HepG2 (cell line): ENCODE results near the gene TMED6. TPM values are rescaled to one million over a fixed set of nuclear protein-coding genes. Genes with fewer than 3 reads are reported as not detected.

ENCODE experiments used
- BRCA1 ChIP-seq: sonication (generic); formaldehyde crosslinking; IDR thresholded peaks from 2 replicates; pipeline ENCODE4 v1.4.0; 2020; ENCODE audit warnings: missing genetic modification reagents
- NR2C2 ChIP-seq: sonication (generic); formaldehyde crosslinking; IDR thresholded peaks from 2 replicates; pipeline ENCODE4 v1.4.0; 2020; ENCODE audit warnings: missing genetic modification reagents, mild to moderate bottlenecking, moderate library complexity, borderline replicate concordance
- RFX1 ChIP-seq: fragments of 450-650 bp; IDR thresholded peaks from 2 replicates; pipeline ENCODE4 v1.6.1; 2017
- TOE1 ChIP-seq: sonication (generic); formaldehyde crosslinking; IDR thresholded peaks from 2 replicates; pipeline ENCODE4 v1.4.0; 2020; ENCODE audit warnings: mild to moderate bottlenecking, missing genetic modification reagents
- ZIK1 ChIP-seq: sonication (generic); formaldehyde crosslinking; IDR thresholded peaks from 2 replicates; pipeline ENCODE4 v1.5.0; 2020; ENCODE audit warnings: mild to moderate bottlenecking, low read depth, missing genetic modification reagents, borderline replicate concordance
- ZNF652 ChIP-seq: IDR thresholded peaks from 2 replicates; pipeline ENCODE4 v1.6.1; 2016; ENCODE audit warnings: low read depth, borderline replicate concordance
- polyA plus RNA-seq, 8 experiments: library from polyadenylated mRNA; depleted of rRNA in 3 of 8; stranded (reverse) in 7 of 8; unstranded in 1 of 8; fragments of >200 nt; fragmentation: Illumina TruSeq in 4 of 8; extraction: Trizol in 4 of 8; gene quantifications; 2 replicates each; pipeline versions ENCODE4 v1.2.1 to v1.2.3, GENCODE V29; 2011 to 2016; ENCODE audit warnings: low read depth in 4 of 8, missing spikeins in 1 of 8, mixed read lengths in 1 of 8; ENCODE audit not compliant: insufficient read depth in 1 of 8
- total RNA-seq, 5 experiments: library from RNA; depleted of rRNA; stranded (reverse); fragments of >200 nt; fragmentation: Illumina TruSeq; extraction: Trizol; gene quantifications; 2 replicates each; pipeline ENCODE4 v1.2.3, GENCODE V29; 2016; ENCODE audit warnings: low read depth in 1 of 5
- TF ChIP-seq, protein P1 (sequence below): sonication (generic); formaldehyde crosslinking; IDR thresholded peaks from 2 replicates; pipeline ENCODE4 v1.8.1; 2023; ENCODE audit warnings: mild to moderate bottlenecking, moderate library complexity, missing genetic modification reagents
- TF ChIP-seq, protein P2 (sequence below): sonication (generic); formaldehyde crosslinking; IDR thresholded peaks from 2 replicates; pipeline ENCODE4 v1.4.0; 2020; ENCODE audit warnings: mild to moderate bottlenecking, low read depth, missing genetic modification reagents
- TF ChIP-seq, protein P3 (sequence below): IDR thresholded peaks from 2 replicates; pipeline ENCODE4 v1.6.1; 2016; ENCODE audit warnings: low read depth, control low read depth
- TF ChIP-seq, protein P4 (sequence below): IDR thresholded peaks from 2 replicates; pipeline ENCODE4 v1.6.1; 2016; ENCODE audit warnings: mild to moderate bottlenecking
- TF ChIP-seq, protein P5 (sequence below), 2 experiments: fragments of 450-650 bp in 1 of 2; sonication (generic) in 1 of 2; formaldehyde crosslinking; IDR thresholded peaks; 2 replicates each; pipeline versions ENCODE4 v1.5.0 to v1.8.0; 2020 to 2022; ENCODE audit warnings: mild to moderate bottlenecking in 1 of 2, missing genetic modification reagents in 1 of 2
- TF ChIP-seq, protein P6 (sequence below): sonication (generic); formaldehyde crosslinking; conservative IDR thresholded peaks from 2 replicates; pipeline ENCODE4 v1.8.0; 2022; ENCODE audit warnings: mild to moderate bottlenecking, moderate library complexity, missing genetic modification reagents
- TF ChIP-seq, protein P7 (sequence below): sonication (generic); formaldehyde crosslinking; IDR thresholded peaks from 2 replicates; pipeline ENCODE4 v1.5.0; 2020; ENCODE audit warnings: mild to moderate bottlenecking, missing genetic modification reagents, borderline replicate concordance

Gene TMED6
- total and polyA plus RNA-seq, 2 of the 13 experiments (the other 11 are each of a cell fraction or from before 2014, with no cell fraction given): 9.8 to 14.4 TPM

DNA sequence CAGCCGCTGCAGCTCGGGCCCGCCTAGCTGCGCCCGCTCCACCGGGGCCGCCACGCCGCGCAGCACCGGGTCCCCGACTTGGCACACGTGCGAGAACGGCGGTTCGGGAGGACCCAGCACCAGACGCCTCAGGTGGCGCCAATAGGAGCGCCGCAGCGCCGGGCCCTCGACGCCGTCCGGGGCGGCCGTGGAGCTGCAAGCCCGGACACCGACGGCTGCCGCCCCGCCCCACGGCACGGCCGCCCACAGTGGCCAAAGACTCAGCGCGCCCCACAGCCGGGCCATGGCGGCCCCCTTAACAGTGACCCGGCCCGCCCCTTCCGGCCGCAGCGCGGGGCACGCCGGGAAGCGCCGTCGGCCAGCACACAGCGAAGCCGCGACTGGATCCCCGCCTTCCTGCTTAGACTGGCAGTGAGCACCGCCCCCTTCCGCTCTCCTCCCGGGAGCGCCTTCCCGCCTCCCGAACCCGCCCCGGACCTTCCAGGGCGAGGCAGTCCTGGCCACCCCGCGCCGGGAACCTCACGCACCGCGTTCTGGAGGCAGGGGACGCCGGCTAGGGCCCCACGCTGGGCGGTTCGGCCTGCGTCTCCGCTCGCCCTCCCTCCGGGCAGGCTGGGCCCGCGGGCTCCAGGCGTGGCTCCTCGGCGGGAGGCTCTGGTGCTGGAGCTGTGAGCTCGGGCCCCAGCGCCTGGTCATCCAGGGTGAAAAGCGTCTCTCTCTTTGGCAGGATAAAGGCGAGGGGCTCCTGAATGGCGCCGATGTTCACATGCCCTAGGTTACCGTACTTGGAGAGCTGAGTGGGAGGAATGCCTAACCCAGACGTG lies 21.1 kb downstream of the TMED6 start, which contains the start of gene PDF (continued):
- TF ChIP-seq, protein P1, sequence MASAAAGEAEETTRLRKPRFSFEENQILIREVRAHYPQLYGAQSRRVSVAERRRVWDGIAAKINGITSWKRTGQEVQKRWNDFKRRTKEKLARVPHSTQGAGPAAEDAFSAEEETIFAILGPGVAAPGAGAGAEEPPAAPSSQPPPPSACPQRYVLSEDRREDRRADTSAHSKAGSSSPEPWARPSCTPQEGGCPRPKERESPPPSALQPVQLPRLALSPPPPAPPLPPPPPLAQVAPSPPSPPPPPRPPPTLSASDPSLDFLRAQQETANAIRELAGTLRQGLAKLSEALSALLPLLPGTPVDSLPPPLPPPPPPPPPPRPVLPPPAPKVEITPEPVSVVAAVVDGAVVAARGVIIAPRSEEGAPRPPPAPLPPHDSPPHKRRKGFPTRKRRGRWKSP (CRISPR knock-in tag): peak; percentile 42; the same call in 1 of the 2 replicates
- TF ChIP-seq BRCA1 (CRISPR knock-in tag): 0 out of 2 replicates have a peak, but pooled peaks have one; percentile 79
- TF ChIP-seq, protein P2, sequence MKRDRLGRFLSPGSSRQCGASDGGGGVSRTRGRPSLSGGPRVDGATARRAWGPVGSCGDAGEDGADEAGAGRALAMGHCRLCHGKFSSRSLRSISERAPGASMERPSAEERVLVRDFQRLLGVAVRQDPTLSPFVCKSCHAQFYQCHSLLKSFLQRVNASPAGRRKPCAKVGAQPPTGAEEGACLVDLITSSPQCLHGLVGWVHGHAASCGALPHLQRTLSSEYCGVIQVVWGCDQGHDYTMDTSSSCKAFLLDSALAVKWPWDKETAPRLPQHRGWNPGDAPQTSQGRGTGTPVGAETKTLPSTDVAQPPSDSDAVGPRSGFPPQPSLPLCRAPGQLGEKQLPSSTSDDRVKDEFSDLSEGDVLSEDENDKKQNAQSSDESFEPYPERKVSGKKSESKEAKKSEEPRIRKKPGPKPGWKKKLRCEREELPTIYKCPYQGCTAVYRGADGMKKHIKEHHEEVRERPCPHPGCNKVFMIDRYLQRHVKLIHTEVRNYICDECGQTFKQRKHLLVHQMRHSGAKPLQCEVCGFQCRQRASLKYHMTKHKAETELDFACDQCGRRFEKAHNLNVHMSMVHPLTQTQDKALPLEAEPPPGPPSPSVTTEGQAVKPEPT (CRISPR knock-in tag): no peak; the same call in 1 of the 2 replicates
- TF ChIP-seq, protein P3, sequence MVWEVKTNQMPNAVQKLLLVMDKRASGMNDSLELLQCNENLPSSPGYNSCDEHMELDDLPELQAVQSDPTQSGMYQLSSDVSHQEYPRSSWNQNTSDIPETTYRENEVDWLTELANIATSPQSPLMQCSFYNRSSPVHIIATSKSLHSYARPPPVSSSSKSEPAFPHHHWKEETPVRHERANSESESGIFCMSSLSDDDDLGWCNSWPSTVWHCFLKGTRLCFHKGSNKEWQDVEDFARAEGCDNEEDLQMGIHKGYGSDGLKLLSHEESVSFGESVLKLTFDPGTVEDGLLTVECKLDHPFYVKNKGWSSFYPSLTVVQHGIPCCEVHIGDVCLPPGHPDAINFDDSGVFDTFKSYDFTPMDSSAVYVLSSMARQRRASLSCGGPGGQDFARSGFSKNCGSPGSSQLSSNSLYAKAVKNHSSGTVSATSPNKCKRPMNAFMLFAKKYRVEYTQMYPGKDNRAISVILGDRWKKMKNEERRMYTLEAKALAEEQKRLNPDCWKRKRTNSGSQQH: 0 out of 2 replicates have a peak, but pooled peaks have one; percentile 19
- TF ChIP-seq, protein P4, sequence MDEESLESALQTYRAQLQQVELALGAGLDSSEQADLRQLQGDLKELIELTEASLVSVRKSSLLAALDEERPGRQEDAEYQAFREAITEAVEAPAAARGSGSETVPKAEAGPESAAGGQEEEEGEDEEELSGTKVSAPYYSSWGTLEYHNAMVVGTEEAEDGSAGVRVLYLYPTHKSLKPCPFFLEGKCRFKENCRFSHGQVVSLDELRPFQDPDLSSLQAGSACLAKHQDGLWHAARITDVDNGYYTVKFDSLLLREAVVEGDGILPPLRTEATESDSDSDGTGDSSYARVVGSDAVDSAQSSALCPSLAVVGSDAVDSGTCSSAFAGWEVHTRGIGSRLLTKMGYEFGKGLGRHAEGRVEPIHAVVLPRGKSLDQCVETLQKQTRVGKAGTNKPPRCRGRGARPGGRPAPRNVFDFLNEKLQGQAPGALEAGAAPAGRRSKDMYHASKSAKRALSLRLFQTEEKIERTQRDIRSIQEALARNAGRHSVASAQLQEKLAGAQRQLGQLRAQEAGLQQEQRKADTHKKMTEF (CRISPR knock-in tag): peak; percentile 96
- peak; percentile 93 for TF ChIP-seq TOE1 (CRISPR knock-in tag)
- TF ChIP-seq ZNF652 (CRISPR knock-in tag): 0 out of 2 replicates have a peak, but pooled peaks have one; percentile 32
- TF ChIP-seq, protein P5, sequence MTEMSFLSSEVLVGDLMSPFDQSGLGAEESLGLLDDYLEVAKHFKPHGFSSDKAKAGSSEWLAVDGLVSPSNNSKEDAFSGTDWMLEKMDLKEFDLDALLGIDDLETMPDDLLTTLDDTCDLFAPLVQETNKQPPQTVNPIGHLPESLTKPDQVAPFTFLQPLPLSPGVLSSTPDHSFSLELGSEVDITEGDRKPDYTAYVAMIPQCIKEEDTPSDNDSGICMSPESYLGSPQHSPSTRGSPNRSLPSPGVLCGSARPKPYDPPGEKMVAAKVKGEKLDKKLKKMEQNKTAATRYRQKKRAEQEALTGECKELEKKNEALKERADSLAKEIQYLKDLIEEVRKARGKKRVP (CRISPR knock-in tag; IDR thresholded peaks at IDR 0.05): peak in 1 of 2 experiments; percentile 87; a peak in 2 of 4 replicates
- peak; percentile 90 for TF ChIP-seq NR2C2 (CRISPR knock-in tag)
- TF ChIP-seq, protein P6, sequence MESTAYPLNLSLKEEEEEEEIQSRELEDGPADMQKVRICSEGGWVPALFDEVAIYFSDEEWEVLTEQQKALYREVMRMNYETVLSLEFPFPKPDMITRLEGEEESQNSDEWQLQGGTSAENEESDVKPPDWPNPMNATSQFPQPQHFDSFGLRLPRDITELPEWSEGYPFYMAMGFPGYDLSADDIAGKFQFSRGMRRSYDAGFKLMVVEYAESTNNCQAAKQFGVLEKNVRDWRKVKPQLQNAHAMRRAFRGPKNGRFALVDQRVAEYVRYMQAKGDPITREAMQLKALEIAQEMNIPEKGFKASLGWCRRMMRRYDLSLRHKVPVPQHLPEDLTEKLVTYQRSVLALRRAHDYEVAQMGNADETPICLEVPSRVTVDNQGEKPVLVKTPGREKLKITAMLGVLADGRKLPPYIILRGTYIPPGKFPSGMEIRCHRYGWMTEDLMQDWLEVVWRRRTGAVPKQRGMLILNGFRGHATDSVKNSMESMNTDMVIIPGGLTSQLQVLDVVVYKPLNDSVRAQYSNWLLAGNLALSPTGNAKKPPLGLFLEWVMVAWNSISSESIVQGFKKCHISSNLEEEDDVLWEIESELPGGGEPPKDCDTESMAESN (CRISPR knock-in tag): peak; percentile 94
- TF ChIP-seq ZIK1 (CRISPR knock-in tag): 0 out of 2 replicates have a peak, but pooled peaks have one; percentile 20
- TF ChIP-seq, protein P7, sequence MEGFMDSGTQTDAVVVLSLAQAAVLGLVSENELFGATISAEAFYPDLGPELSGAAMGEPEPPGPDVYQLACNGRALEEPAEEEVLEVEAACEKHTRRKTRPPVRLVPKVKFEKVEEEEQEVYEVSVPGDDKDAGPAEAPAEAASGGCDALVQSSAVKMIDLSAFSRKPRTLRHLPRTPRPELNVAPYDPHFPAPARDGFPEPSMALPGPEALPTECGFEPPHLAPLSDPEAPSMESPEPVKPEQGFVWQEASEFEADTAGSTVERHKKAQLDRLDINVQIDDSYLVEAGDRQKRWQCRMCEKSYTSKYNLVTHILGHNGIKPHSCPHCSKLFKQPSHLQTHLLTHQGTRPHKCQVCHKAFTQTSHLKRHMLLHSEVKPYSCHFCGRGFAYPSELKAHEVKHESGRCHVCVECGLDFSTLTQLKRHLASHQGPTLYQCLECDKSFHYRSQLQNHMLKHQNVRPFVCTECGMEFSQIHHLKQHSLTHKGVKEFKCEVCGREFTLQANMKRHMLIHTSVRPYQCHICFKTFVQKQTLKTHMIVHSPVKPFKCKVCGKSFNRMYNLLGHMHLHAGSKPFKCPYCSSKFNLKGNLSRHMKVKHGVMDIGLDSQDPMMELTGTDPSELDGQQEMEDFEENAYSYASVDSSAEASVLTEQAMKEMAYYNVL: peak; percentile 87
- TF ChIP-seq RFX1: no peak
